Activated CD8-positive, alpha-beta memory T cell treated with anti-CD3 and anti-CD28 coated beads, Interleukin-2, amount 50 U/mL, for 1 hour (primary cell): ENCODE results near the gene THBD.

Source experiments
- DNase-seq: peaks from one replicate; pipeline ENCODE4 v3.0.0-alpha.2; 2020; ENCODE audit errors: extremely low read depth

THBD gene

DNA sequence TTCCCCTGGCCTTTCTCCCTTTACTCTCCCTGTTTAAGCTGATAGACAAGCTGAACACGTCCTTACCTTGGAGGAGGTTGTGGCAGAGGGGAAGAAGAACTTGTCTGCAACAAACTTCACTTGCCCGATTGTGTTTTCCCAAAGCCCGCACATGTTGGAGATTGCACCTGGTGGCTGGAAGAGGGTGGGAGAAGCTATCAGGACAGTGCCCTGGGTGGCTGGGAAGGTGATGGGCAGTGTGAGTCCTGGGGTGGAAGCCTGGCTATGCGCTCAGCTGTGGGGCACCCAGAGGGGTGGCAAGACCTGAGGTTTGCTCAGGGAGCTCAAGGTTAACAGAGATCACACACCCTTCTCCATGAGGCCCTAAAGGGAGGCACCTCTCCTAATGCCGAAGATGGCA, 39.4 kb downstream of the THBD start:
- no peak for DNase-seq

DNA sequence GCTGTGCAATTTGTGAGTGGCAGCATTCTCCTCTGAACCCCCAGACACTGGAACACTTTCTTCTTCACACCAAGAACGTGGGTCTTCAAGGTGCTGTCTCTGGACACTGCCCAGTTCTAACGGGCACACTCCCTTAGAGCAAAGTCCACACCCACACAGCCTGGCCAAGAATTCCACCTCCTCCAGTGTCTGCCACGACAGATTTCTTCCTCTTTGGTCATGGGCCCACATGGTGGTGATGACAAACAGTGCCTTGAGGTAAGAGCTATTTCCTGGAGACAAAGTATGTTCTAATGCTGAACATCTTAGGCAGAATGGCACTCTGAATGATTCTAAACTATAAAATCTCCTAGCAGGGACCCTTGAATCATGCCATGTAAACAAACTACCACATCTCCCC, 39.8 kb downstream of the THBD start:
- no peak for DNase-seq

DNA sequence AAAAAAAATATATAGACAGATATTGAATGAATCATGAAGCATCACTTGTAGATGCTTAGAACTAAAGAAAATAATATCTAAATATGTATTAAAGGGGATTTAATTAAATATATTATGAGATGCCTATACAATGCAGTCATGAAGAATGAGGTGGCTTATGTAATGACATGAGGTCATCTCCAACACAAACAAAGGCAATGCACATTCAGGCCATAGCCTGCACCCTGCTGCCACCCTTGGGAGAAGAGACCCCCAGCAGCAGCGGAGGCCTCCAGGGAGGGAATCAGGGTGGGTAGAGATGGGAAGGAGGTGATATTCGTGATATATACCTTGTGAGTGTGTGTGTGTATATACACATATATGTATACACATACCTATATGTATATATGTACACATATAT, 40.8 kb downstream of the THBD start:
- DNase-seq = no peak

DNA sequence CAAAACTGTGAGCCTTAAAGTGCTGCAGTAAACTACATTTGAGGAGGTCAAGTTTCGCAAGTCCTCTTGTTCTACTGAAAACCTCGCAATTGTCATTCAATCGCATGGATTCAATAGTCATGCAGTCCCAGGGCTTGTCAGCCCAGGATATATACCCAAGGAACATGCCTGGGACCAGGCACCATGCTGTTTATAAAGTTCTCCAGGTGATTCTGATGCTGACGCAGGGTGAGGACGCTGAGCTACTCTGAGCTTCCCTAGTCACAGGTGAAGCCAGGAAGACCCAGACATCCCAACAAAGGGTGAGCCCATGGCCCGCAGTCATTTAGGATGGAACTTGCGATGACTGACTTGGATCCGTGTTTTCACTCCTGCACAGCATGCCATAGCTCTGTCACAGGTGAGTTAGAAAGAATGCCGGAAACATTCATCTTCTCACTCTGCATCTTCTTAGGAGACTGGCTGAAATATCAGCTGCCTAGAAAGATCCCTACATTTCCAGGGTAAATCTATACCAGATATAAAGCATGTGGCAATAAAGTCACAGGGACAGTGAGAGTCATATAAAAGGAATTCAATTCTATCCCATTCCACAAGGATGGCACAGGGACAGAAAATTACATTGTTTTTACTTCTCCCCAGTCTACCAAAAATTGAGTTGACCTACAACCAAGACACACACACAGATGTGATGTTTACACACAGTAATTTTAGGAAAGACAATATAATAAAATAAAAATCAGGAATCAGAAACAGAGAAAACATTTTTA, 41.4 kb downstream of the THBD start:
- no peak for DNase-seq

DNA sequence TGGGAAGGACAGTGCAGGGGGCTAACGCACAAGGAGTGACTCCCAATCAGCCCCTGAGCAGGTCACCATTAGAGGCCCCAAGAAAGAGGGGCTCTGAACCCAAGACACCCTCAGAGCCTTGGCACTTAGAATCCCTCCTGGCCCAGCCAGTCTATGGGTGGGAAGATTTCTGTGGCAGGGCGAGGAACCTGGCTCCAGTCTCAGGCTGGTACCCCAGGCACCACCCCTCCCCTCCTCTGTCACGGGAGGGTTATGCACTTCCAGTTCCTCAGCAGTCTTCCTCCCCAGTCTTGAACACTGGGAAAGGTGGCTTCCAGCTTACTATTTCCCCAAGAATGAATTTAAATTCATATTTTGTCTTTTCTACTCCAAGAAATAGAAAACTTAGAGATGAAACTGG, 42.0 kb downstream of the THBD start:
- DNase-seq = no peak

DNA sequence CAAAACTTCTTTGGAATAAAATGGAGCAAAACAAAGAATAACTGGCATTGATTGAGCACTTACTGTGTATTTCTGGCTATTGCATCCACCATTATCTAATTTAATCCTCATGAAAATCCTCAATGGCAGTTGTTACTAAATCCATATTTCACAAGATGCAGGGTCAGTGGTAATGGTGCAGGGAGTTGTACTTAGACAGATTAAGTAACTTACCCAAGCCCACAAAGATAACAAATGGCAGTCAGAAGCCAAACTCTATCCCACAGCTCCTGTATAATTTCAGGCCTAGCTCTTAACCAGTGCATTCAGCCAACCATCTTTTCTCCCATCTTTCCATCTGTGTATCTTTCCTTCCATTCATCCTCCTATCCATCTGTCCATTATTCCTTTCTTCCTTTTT, 43.7 kb downstream of the THBD start:
- DNase-seq = no peak

DNA sequence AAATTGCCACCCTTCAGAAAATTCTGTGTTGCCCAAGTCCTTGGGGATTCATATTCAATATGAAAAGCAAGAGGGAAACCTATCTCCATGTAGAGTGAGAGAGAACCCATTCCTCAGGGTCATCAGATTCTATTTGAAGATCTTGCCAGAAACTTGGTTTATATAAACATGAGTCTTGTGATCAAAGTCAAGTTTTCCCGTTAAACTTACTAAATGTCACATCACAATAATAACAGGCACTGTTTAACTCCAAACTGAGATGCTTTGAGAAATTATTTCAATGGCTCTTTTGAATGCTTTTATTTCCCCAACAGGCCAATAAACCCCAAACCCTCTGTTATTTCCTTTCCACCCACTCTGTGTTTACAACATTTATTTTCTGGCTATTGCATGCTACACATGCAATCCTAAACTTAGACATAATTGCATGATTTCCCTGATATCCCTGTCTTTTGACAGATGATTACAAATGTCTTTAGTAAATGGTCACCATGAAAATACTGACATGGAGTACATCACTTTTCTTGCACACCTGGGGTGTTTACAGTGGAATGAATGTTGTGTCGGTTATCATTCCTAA, 45.5 kb downstream of the THBD start:
- no peak for DNase-seq

DNA sequence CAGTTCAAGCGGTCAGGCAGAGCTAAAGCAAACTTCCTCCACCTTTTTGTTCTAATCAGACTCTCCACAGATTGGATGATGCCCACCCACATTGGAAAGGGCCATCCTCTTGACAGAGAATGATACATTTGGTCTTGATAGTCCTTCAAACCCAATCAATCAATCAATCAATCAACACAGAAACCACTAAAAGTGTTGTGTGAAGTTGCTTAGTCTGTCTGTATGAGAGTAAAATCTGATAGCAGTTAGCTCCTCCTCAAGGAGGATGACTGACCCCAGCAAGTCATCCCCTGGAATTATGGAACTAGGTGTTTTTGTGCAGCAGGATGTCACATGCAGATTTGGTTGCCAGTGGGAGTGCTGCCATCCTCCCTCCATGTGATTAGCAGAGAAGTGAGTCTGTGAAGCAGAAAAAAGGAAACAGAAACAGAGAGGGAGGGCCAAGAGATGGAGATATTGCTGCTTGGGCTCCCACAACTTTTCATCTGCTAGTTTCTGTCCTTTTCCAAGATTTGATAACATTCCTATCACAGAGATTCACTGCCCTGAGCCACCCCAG, 46.3 kb downstream of the THBD start:
- DNase-seq = no peak

DNA sequence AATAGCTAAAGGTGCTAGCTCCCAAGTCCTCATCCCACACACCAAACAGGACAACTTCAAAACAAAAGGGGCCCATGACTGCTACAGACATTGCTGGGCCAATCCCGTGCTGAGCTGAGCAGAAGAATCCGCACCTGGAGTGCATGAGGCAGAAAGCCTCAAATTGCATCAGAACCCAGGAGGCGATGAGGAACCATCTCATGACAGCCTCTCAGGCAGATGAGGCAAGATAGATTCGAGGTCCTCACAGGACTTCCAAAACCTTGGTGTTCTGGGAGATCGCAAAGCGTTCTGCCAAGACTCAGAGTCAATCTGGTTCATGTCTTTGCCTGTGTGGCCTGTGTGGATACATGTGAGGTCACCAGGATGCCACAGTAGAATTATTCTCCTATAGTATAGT, 47.2 kb downstream of the THBD start:
- no peak for DNase-seq

DNA sequence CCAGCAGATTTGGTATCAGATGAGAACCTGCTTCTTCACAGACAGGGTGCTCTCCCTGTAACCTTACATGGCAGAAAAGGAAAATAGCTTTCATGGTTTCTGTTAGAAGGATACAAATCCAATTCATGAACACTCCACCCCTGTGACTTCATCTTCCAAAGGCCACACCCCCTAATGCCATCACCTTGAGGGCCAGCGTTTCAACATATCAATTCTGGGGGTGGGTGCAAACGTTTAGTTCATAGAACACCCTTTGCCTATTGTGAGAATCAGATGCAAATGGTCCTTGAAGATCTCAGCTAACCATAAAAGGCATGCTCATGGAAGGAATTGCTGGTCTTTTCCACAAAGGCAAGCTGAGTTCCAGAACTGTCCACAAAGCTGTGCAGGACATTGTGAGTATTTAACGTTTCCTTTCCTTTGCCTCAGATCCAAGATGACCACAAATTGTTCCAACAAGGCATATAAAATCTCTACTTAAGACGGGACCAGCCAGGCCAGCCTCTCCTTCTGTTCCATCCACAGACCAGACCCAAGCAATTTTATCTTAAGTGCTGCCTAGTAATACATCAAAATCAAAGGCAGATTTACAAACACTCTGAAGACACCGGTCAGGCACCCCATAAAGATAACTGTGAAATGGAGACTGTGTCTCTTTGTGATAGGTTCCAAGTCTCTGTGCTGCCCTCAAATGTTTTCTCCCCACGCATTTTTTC, 49.1 kb downstream of the THBD start:
- DNase-seq = no peak

DNA sequence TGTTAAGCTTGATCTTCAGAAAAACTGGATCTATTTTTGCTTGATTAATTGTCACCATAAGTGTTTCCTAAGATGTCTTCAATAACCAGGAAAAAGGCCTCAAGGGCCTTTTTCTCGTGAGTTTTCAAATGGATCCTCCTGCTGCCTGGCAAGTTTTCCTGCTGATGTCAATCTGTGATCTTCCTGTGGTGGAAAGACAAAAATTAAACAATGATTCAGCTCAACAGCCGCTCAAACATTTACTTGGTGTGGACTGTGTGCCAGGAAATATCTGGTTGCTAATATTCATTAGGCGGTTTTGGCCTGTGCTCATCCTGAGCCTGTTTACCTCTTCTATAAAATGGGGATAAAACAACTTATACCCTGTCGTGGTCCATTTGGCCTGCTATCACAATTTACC, 49.7 kb downstream of the THBD start:
- no peak for DNase-seq

DNA sequence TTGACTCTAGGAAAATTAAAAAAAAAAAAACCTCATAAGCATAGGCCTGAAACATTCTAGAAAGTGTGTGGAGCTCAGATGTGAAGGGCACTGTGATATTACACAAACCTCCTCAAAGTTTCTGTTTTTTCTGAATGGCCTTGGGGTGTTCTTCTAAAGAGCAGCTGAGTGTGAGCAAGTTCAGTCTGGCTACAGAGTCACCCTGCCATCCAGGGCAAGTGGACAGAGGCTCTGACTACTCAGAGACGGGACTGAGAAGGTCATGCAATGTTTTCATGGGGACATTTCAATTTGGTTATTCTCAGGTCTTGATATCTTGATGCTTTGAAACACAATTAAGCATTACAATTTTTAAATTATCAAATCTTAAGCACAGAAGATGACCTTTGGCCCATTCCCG, 51.0 kb downstream of the THBD start:
- DNase-seq = no peak

DNA sequence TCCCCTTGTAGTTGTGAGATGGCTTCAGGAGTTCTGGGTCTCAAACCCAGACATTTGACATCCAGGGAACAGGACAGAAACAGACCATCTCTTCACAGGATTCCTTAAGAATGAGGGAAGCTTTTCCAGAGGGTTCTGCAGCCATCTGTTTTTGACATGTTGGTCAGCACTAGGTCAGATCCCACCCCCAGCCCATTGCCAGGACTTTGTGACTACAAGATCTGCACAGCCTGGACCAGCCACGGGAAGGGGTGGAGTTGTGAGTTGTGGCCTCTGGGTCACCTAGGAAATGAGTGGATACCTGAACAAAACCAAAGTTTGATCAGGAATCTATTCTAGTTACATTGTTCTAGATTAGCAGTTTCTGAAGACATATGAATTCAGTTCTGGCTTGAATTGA, 53.5 kb downstream of the THBD start:
- no peak for DNase-seq
